HEK293 (cell line): Measurements from ENCODE around the gene SUSD3.

Experiments used
- CTCF ChIA-PET: fragments of 350-600 bp; formaldehyde crosslinking; extraction: SDS; loops from one replicate; lab custom pipeline; 2021; ENCODE audit warnings: antibody characterized with exemption; lab: Yijun Ruan, JAX
- POLR2A ChIA-PET: fragments of 300-600 bp; formaldehyde crosslinking; extraction: SDS; loops from one replicate; lab custom pipeline; 2020; ENCODE audit warnings: antibody characterized with exemption, inconsistent platforms; lab: Yijun Ruan, JAX
- H3K27ac ChIP-seq: fragments of 200-500 bp; sonication (Bioruptor generic); 2 replicates; pipeline ENCODE4 v1.5.1; 2014; ENCODE audit warnings: low read depth, low read length, control low read depth, inconsistent platforms; ENCODE audit errors: extremely low read depth
- H3K36me3 ChIP-seq, 2 experiments: fragments of 200-500 bp in 1 of 2; sonication (Bioruptor generic) in 1 of 2; 1 replicate in 1 of 2; 2 replicates in 1 of 2; pipeline ENCODE4 v1.5.1; 2014 to 2017; ENCODE audit warnings: inconsistent platforms in 2 of 2, low read length in 2 of 2; ENCODE audit not compliant: control insufficient read depth in 2 of 2, insufficient read depth in 1 of 2
- H3K4me1 ChIP-seq: fragments of 200-500 bp; sonication (Bioruptor generic); 2 replicates; pipeline ENCODE4 v1.5.1; 2014; ENCODE audit warnings: mild to moderate bottlenecking, low read length, inconsistent platforms; ENCODE audit not compliant: control insufficient read depth, insufficient read depth
- H3K4me3 ChIP-seq: 2 replicates; pipeline ENCODE4 v1.5.1; 2011; ENCODE audit warnings: low read depth, mild to moderate bottlenecking, control low read depth, low read length, moderate library complexity
- H3K9me3 ChIP-seq: fragments of 200-500 bp; sonication (Bioruptor generic); 2 replicates; pipeline ENCODE4 v1.5.1; 2014; ENCODE audit warnings: low read depth, low read length, inconsistent platforms; ENCODE audit not compliant: control insufficient read depth, insufficient read depth
- AEBP2 ChIP-seq: fragments of 450-650 bp; formaldehyde crosslinking; IDR thresholded peaks from 2 replicates; pipeline ENCODE4 v1.5.1; 2016; ENCODE audit warnings: missing biosample characterization, missing genetic modification characterization, borderline replicate concordance
- BCL11B ChIP-seq: fragments of 450-650 bp; formaldehyde crosslinking; IDR thresholded peaks from 2 replicates; pipeline ENCODE4 v1.5.1; 2016; ENCODE audit warnings: low read depth, missing biosample characterization, missing genetic modification characterization
- BCL6B ChIP-seq: fragments of 450-650 bp; formaldehyde crosslinking; IDR thresholded peaks from 2 replicates; pipeline ENCODE4 v1.5.1; 2017; ENCODE audit warnings: missing biosample characterization, missing genetic modification characterization
- MYNN ChIP-seq: fragments of 450-650 bp; formaldehyde crosslinking; IDR thresholded peaks from 2 replicates; pipeline ENCODE4 v1.5.1; 2016; ENCODE audit warnings: missing biosample characterization, missing genetic modification characterization, borderline replicate concordance
- MZF1 ChIP-seq: fragments of 450-650 bp; formaldehyde crosslinking; IDR thresholded peaks from 2 replicates; pipeline ENCODE4 v1.5.1; 2017; ENCODE audit warnings: missing biosample characterization, missing genetic modification characterization, borderline replicate concordance
- SP3 ChIP-seq: fragments of 450-650 bp; formaldehyde crosslinking; IDR thresholded peaks from 2 replicates; pipeline ENCODE4 v1.5.1; 2016; ENCODE audit warnings: missing biosample characterization, missing genetic modification characterization
- YY2 ChIP-seq: fragments of 450-650 bp; formaldehyde crosslinking; IDR thresholded peaks from 2 replicates; pipeline ENCODE4 v1.5.1; 2016; ENCODE audit warnings: missing biosample characterization, missing genetic modification characterization
- ZBTB20 ChIP-seq: fragments of 450-650 bp; formaldehyde crosslinking; IDR thresholded peaks from 2 replicates; pipeline ENCODE4 v1.5.1; 2016; ENCODE audit warnings: missing biosample characterization, missing genetic modification characterization
- ZBTB7A ChIP-seq: fragments of 450-650 bp; formaldehyde crosslinking; IDR thresholded peaks from 2 replicates; pipeline ENCODE4 v1.5.1; 2016; ENCODE audit warnings: low read depth, missing biosample characterization, missing genetic modification characterization
- ZNF10 ChIP-seq: fragments of 450-650 bp; formaldehyde crosslinking; IDR thresholded peaks from 2 replicates; pipeline ENCODE4 v1.5.1; 2017; ENCODE audit warnings: missing biosample characterization, missing genetic modification characterization
- ZNF18 ChIP-seq: fragments of 450-650 bp; formaldehyde crosslinking; IDR thresholded peaks from 2 replicates; pipeline ENCODE4 v1.5.1; 2016; ENCODE audit warnings: missing biosample characterization, missing genetic modification characterization
- ZNF302 ChIP-seq: fragments of 450-650 bp; formaldehyde crosslinking; IDR thresholded peaks from 2 replicates; pipeline ENCODE4 v1.5.1; 2016; ENCODE audit warnings: missing biosample characterization, missing genetic modification characterization, low read depth
- ZNF426 ChIP-seq: fragments of 450-650 bp; formaldehyde crosslinking; IDR thresholded peaks from 2 replicates; pipeline ENCODE4 v1.5.1; 2017; ENCODE audit warnings: missing biosample characterization, missing genetic modification characterization, mild to moderate bottlenecking, inconsistent platforms, moderate library complexity
- ZNF518A ChIP-seq: fragments of 450-650 bp; formaldehyde crosslinking; conservative IDR thresholded peaks from 2 replicates; pipeline ENCODE4 v1.5.1; 2016; ENCODE audit warnings: low read depth, missing biosample characterization, missing genetic modification characterization
- ZNF558 ChIP-seq: fragments of 450-650 bp; formaldehyde crosslinking; IDR thresholded peaks from 2 replicates; pipeline ENCODE4 v1.5.1; 2016; ENCODE audit warnings: missing biosample characterization, missing genetic modification characterization
- ZNF571 ChIP-seq: fragments of 450-650 bp; formaldehyde crosslinking; IDR thresholded peaks from 2 replicates; pipeline ENCODE4 v1.5.0; 2017; ENCODE audit warnings: missing biosample characterization, missing genetic modification characterization
- ZNF626 ChIP-seq: fragments of 450-650 bp; sonication (Bioruptor Pico); formaldehyde crosslinking; IDR thresholded peaks from 2 replicates; pipeline ENCODE4 v1.5.1; 2018; ENCODE audit warnings: missing biosample characterization, missing genetic modification characterization, inconsistent platforms
- ZNF629 ChIP-seq: fragments of 450-650 bp; formaldehyde crosslinking; IDR thresholded peaks from 2 replicates; pipeline ENCODE4 v1.5.1; 2017; ENCODE audit warnings: missing biosample characterization, missing genetic modification characterization
- ZNF664 ChIP-seq: fragments of 450-650 bp; formaldehyde crosslinking; IDR thresholded peaks from 2 replicates; pipeline ENCODE4 v1.5.1; 2016; ENCODE audit warnings: missing biosample characterization, missing genetic modification characterization
- ZNF670 ChIP-seq: fragments of 450-650 bp; formaldehyde crosslinking; IDR thresholded peaks from 2 replicates; pipeline ENCODE4 v1.5.1; 2016; ENCODE audit warnings: missing biosample characterization, missing genetic modification characterization, low read depth
- ZNF701 ChIP-seq: fragments of 450-650 bp; formaldehyde crosslinking; IDR thresholded peaks from 2 replicates; pipeline ENCODE4 v1.5.1; 2016; ENCODE audit warnings: missing biosample characterization, missing genetic modification characterization
- ZNF768 ChIP-seq: fragments of 450-650 bp; formaldehyde crosslinking; IDR thresholded peaks from 2 replicates; pipeline ENCODE4 v1.5.1; 2018; ENCODE audit warnings: missing biosample characterization, mild to moderate bottlenecking, missing genetic modification characterization
- ZNF785 ChIP-seq: fragments of 450-650 bp; formaldehyde crosslinking; IDR thresholded peaks from 2 replicates; pipeline ENCODE4 v1.5.1; 2016; ENCODE audit warnings: missing biosample characterization, missing genetic modification characterization
- ZNF837 ChIP-seq: fragments of 450-650 bp; formaldehyde crosslinking; IDR thresholded peaks from 2 replicates; pipeline ENCODE4 v1.5.1; 2016; ENCODE audit warnings: missing biosample characterization, missing genetic modification characterization

The SUSD3 gene

GRCh38 chr9:93077811-93078210, 19.3 kb downstream of the SUSD3 start:
- Histone ChIP-seq H3K4me3 (no peak overlapping the region), H3K9me3 (no peaks in the 10 kb centered on the region), H3K36me3 (no peaks in the 10 kb centered on the region)
- ChIA-PET POLR2A (interaction anchor here (0.6 kb wide), 1 partner anchor 19 kb away, joined by 3 read pairs; no protein-coding TSS in a partner anchor), CTCF (no interaction called here)
- TF ChIP-seq MYNN (tag by site-specific recombination) (no peak), ZNF768 (tag by site-specific recombination) (no peak), ZNF302 (tag by site-specific recombination) (no peak), ZNF518A (no peak), YY2 (tag by site-specific recombination) (no peak)
- TF ChIP-seq, all 188 proteins: peak for 0
- Histone ChIP-seq H3K4me1 (no peaks in the 10 kb centered on the region; the same call in 1 of the 2 replicates), H3K27ac (no peak overlapping the region)

- no peak overlapping the region for H3K27ac ChIP-seq
- no peaks in the 10 kb centered on the region for H3K9me3 ChIP-seq
- ChIA-PET POLR2A (interaction anchor here (1.8 kb wide), 1 partner anchor 16 kb away, joined by 6 read pairs; the partner anchor contains the start of gene CARD19), CTCF (interaction anchor here (0.6 to 1.3 kb wide), 2 partner anchors 30 to 188 kb away, joined by 3 to 4 read pairs; no protein-coding TSS in a partner anchor)
- H3K36me3 ChIP-seq, result no peaks in the 10 kb centered on the region
- no peak overlapping the region for H3K4me3 ChIP-seq
- no peaks in the 10 kb centered on the region for H3K4me1 ChIP-seq
- TF ChIP-seq BCL11B (no peak), ZNF558 (tag by site-specific recombination) (no peak), ZNF701 (tag by site-specific recombination) (no peak), ZNF837 (tag by site-specific recombination) (no peak), ZNF629 (tag by site-specific recombination) (no peak), ZBTB7A (tag by site-specific recombination) (no peak), ZNF670 (tag by site-specific recombination) (no peak), ZNF426 (tag by site-specific recombination) (no peak)
Measured at GRCh38 chr9:93079371-93079770, 20.9 kb downstream of the SUSD3 start.

GRCh38 chr9:93080406-93080805, 21.9 kb downstream of the SUSD3 start:
- ChIA-PET CTCF (no interaction called here), POLR2A (interaction anchor here (1.8 kb wide), 1 partner anchor 15 kb away, joined by 6 read pairs; the partner anchor contains the start of gene CARD19)
- H3K4me1 ChIP-seq, result no peaks in the 10 kb centered on the region
- no peaks in the 10 kb centered on the region for H3K36me3 ChIP-seq
- no peak overlapping the region for H3K4me3 ChIP-seq
- H3K27ac ChIP-seq, result no peak overlapping the region
- no peak for TF ChIP-seq ZNF10 (tag by site-specific recombination)
- TF ChIP-seq ZBTB20 (tag by site-specific recombination), result no peak
- no peak for TF ChIP-seq ZNF785 (tag by site-specific recombination)
- TF ChIP-seq ZNF426 (tag by site-specific recombination), result no peak
- TF ChIP-seq SP3, result no peak
- no peak for TF ChIP-seq ZNF18
- no peak for TF ChIP-seq ZNF626 (tag by site-specific recombination)
- TF ChIP-seq ZNF664, result no peak
- no peak for TF ChIP-seq MZF1 (tag by site-specific recombination)
- no peak for TF ChIP-seq YY2 (tag by site-specific recombination)
- TF ChIP-seq ZNF571, result no peak
- TF ChIP-seq AEBP2 (tag by site-specific recombination), result no peak
- TF ChIP-seq BCL6B (tag by site-specific recombination), result no peak
- H3K9me3 ChIP-seq, result no peaks in the 10 kb centered on the region
